HG03039 (cell line): ENCODE measurements around the gene MAGED2.
"Not testable (repeated sequence)": the region's sequence is repeated elsewhere in the genome, so short reads cannot be mapped to it uniquely, and the experiment has no call there.

Experiments used
- ATAC-seq: cut with Tn5 transposase; IDR thresholded peaks from one replicate; pipeline ENCODE4 v1.9.1; 2021; ENCODE audit warnings: mild to moderate bottlenecking, moderate library complexity; ENCODE audit not compliant: unreplicated experiment

MAGED2 gene

DNA sequence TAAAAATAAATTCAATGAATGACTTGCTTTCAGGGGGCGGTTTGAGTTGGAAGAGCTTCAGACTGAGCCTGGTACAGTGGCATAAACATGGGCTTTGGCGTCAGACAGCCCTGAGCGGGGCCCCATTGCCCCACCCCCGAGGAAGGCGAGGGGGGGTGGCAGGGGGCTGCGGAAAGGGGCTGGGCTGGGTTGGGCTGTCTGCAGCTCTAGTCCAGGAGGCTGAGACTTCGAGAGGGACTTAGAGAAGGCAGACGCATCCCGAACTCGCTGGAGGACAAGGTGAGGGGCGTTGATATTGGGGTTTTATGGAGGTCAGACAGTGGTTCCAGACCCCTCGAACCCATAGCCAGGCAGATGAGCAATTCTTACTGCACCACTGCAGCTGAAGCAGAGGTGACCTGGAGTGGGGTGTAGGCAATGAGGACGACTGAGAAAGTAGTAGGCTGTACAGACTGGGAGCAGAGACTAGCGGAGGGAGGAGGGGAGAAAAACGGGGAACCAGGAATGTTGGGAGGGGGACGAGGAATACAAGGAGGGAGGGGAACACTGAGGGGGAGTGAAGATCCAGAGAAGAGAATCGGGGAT lies at the start of gene MAGED2:
MAGED2 (plus strand) TSS at position 222 of the 585 bp plus-strand sequence. CDS start 1,587 bp downstream, outside the sequence.
- no peak for ATAC-seq

GRCh38 chrX:54758114-54759055 lies 49.2 kb upstream of the MAGED2 start:
- no peak for ATAC-seq

DNA sequence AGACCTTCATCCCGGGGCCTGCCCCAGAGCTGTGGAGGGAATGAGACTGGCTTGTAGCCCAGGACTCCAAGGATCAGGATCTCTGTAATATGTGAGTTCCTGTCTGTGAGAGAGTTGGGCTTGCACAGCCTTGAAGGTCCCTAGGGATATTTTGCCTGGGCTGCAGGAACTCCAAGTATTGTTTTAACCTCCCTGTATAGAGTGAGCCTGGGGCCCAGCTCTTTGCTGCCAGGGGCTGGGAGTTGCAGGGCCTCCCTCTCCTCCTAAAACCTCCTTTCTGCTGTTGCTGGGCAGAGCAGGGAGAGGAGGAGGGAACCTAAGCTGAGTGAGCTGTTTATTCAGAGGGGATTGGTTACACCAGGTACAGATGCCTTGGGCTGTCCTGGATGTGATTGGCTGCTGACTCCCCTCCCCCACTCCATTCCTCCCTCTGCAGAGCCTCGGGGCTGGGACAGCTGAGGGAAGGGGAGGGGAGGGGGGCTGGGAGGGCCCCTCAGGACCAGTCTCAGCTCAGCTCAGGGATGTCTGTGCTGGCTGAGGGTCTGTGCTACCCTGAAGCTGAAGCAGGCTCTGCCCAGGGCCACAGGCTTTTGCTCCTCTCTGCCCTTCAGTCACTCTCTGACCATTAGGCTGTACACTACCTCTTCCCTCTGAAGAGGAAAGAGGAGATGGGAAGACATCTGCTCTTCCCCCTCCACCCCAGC lies 33.0 kb upstream of the MAGED2 start:
- ATAC-seq, result not testable (repeated sequence)

GRCh38 chrX:54776061-54776460 lies 31.5 kb upstream of the MAGED2 start:
- ATAC-seq, result no peak

DNA sequence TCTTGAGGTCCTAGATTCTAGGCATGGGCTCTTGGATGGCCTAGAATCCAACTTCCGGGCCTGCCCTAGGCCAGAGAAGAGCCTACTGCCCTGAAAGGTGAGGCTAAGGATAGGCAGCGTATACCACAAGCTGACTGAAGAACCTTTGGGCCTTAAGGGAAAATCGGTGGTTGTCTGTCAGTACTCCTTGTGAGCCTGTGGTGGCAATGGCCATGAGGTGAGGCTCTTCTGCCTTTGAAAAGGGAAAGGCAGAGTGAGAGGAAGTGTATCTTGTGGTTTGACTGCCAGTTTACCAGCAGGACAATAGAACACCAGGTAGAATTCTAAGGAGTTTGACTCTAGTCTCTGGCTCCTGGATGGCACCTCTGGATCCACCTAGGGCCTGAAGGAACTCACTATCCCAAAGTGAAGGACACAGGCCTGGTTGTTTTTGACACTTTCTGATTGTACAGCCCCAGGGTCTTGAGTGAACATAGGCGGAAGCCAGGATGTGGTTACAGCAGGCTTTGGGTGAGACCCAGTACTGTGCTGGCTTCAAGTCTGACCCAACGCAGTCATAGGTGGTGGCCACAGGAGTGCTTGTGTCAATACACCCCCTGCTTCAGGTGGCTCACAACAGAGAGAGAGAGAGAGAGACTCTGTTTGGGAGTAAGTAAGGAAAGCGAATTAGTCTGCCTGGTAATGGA lies 30.4 kb upstream of the MAGED2 start:
- no peak for ATAC-seq

- ATAC-seq, result no peak
Observed at GRCh38 chrX:54785901-54786300, 21.6 kb upstream of the MAGED2 start.

- no peak for ATAC-seq
Observed at GRCh38 chrX:54786967-54787366, 20.6 kb upstream of the MAGED2 start.

DNA sequence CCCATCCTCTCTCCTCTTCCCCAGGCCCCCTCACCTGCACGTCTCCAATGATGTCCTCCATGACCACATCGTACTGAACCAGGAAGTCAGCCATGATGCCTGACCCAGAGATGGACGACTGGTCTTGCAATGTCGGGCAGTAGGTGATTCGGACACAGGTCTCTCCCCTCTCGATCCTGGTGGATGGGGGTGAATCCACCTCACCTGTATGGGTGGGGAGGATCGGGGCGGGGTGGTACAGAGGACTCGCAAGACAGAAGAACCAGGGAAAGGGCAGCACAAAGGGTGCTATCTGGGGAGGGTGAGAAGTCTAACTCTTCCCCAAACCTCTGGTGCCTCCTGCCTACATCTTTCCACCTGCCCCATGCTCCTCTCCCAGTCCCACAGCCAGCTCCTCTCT lies 19.1 kb upstream of the MAGED2 start:
- ATAC-seq, result no peak

- ATAC-seq, result not testable (repeated sequence)
Observed at GRCh38 chrX:54789405-54789804, 18.1 kb upstream of the MAGED2 start.

DNA sequence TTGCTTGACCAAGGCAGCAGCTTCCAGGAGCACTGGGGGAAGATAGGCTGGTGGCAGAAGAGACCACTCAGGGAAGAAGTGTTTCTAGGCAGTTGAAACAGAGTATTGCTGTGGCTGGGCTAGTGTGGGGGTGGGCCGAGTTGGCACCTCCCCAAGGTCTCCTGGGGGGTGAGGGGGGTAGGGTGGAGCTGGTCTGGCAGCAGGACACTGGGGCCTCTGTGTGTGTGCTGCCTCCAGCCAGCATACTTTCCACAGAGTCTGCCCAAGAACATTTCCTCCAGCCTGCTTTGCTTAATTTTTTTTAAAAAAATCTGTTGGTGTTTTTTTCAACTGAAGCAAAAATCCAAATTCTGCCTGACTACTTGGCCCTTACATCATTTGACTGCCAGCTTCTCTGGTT lies 13.5 kb upstream of the MAGED2 start:
- no peak for ATAC-seq

- ATAC-seq, result no peak
Observed at GRCh38 chrX:54794795-54795194, 12.8 kb upstream of the MAGED2 start.

DNA sequence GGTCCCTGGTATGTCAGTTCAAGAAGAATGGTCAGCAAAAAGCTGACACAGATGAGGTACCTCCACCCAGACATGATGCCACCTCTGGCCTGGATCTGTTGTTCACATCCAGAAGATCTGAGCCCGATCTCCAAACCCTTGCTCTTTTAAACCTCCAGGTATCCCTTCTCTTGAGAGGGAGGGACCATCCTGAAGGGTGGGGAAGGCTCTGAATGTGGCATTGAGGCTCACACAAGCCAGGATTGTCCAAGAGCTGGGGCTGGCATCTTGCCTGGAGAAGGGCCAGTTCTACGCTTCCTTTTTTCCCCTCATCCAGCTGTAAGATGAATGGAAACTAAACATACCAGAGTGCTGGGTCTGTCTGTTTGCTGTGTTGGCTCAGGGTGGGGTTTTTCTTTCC lies 9.4 kb upstream of the MAGED2 start, which contains the start of gene ITIH6:
ITIH6 (minus strand) TSS at position 119 of the 400 bp plus-strand sequence; CDS start at position 74, 45 bp downstream.
- no peak for ATAC-seq

DNA sequence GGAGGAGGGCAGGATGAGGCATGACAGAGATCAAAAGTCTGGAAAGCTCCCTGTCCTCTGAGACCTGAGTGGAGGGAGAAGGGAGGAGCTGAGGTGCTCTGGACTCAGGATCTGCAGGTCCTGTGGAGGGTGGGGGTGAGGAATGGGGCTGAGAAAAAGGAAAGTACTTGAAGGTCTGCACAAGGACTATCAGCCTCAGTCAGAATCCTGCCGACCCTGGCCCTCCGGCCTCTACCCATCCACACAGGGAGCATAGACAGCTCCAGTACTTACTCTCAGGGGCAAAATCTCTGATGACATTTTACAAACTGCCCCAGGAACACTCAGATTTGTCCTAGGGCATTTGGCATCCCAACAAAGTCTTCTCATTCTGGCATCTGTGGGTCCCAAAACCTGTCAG lies 8.5 kb upstream of the MAGED2 start:
- ATAC-seq, result no peak

- ATAC-seq, result no peak
Observed at GRCh38 chrX:54808109-54808604, 612 bp downstream of the MAGED2 start.

GRCh38 chrX:54808605-54809483 lies 1.3 kb downstream of the MAGED2 start:
- ATAC-seq, result peak; percentile 93

DNA sequence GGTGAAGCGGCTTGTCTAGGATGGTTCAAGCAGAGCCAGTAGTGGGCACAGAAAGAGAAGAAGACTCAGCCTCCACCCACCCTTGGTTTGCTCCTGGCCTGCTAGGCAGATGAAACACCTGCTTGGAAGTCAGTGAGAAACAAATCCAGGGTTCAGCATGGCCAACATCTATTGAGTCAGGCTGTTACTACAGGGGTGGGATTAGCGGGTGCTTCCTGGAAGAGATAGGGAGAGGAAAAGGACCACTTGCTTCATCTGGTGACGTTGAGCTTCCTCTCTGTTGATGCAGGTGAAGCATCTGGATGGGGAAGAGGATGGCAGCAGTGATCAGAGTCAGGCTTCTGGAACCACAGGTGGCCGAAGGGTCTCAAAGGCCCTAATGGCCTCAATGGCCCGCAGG lies 3.0 kb downstream of the MAGED2 start:
- no peak for ATAC-seq

- ATAC-seq, result no peak
Observed at GRCh38 chrX:54811301-54811885, 3.8 kb downstream of the MAGED2 start.

GRCh38 chrX:54812306-54812705 lies 4.8 kb downstream of the MAGED2 start:
- ATAC-seq, result no peak

DNA sequence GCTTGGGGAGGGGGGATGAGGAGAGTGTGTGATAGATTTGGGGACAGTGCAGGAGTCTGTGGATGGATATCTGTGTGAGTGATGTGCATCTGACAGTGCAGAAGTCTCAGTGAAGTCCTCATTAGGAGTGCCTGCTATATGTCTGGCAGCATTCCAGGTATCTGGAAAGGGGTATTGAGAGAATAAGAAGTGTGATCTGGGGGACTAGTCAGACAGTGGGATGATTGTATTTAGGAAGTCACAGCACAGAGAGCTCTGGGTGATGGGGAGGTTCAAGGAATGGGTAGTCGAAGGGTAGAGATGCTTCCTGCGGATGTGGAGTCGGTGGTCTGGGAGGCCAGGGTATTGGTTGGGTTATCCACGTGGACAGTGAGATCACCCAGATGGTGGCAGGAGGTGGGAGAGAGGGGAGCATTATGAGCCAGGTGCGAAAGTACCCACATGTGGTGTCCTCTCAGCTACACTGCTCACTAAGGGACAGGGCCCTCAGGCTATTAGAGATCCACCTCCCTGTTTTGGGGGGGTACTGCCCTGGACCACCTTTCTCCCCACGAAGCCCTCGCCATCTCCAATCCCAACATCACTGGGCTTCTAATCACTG lies 9.8 kb downstream of the MAGED2 start:
- ATAC-seq, result no peak
